Measurements from ENCODE around the gene VAMP3.
"Not testable (repeated sequence)": the region's sequence is repeated elsewhere in the genome, so short reads cannot be mapped to it uniquely, and the experiment has no call there.

Gene VAMP3

GRCh38 chr1:7789828-7790227 is 18.7 kb downstream of the VAMP3 start:
- Histone ChIP-seq H3K36me3 (ENCODE audit: control insufficient read depth in 1 of 2, insufficient read depth in 2 of 2, low read depth in 1 of 2, low read length in 2 of 2) (peaks cover 7 to 89% of the 10 kb centered on the region in 2 experiments), H2BK120ac (ENCODE audit: low read depth, low read length) (no peak overlapping the region), H2AK5ac (ENCODE audit: low read length, severe bottlenecking) (no peak overlapping the region), H3K27ac (ENCODE audit: low read length, poor library complexity, severe bottlenecking) (no peak overlapping the region), H3K27me3 (ENCODE audit: control insufficient read depth in 1 of 2, insufficient read depth in 1 of 2, low read length in 2 of 2) (no peaks in the 10 kb centered on the region), H4K91ac (ENCODE audit: low read length) (no peak overlapping the region), H2BK12ac (ENCODE audit: low read length in 2 of 2) (no peak overlapping the region), H4K8ac (ENCODE audit: low read length) (no peak overlapping the region), H3K9ac (ENCODE audit: low read length) (no peak overlapping the region), H3K23ac (ENCODE audit: low read length in 2 of 2) (no peak overlapping the region), H2AFZ (ENCODE audit: low read depth, low read length) (no peak overlapping the region), H3K14ac (ENCODE audit: low read length in 2 of 2) (no peak overlapping the region), H2BK15ac (ENCODE audit: low read depth, poor library complexity, severe bottlenecking) (no peak overlapping the region), H3K4ac (ENCODE audit: low read depth in 1 of 2, low read length in 2 of 2) (no peak overlapping the region), H3K79me1 (replicated peaks; ENCODE audit: low read length, poor library complexity, severe bottlenecking) (no peaks in the 10 kb centered on the region), H3K4me3 (ENCODE audit: insufficient read depth in 1 of 2, low read depth in 1 of 2, low read length in 2 of 2) (no peak overlapping the region), H2BK5ac (ENCODE audit: low read depth, low read length, poor library complexity, severe bottlenecking) (no peak overlapping the region), H3K18ac (ENCODE audit: low read depth in 1 of 2, low read length in 2 of 2) (no peak overlapping the region), H3K4me2 (ENCODE audit: low read length, poor library complexity, severe bottlenecking) (no peak overlapping the region), H3K4me1 (ENCODE audit: control insufficient read depth, insufficient read depth, low read depth, low read length) (no peaks in the 10 kb centered on the region), H3K9me3 (ENCODE audit: control insufficient read depth, low read length) (peaks cover 16% of the 10 kb centered on the region)
- no peak for DNase-seq
- 67% methylated on average over 3 of the region's 5 CpGs for WGBS

- H3K27ac ChIP-seq (ENCODE audit: low read length, poor library complexity, severe bottlenecking); H3K18ac ChIP-seq (ENCODE audit: low read depth in 1 of 2, low read length in 2 of 2); H3K4me1 ChIP-seq (ENCODE audit: control insufficient read depth, insufficient read depth, low read depth, low read length); H3K4ac ChIP-seq (ENCODE audit: low read depth in 1 of 2, low read length in 2 of 2); H2AK5ac ChIP-seq (ENCODE audit: low read length, severe bottlenecking); H2AFZ ChIP-seq (ENCODE audit: low read depth, low read length); DNase-seq; H3K4me3 ChIP-seq (ENCODE audit: insufficient read depth in 1 of 2, low read depth in 1 of 2, low read length in 2 of 2); H2BK15ac ChIP-seq (ENCODE audit: low read depth, poor library complexity, severe bottlenecking); H3K9ac ChIP-seq (ENCODE audit: low read length); H4K91ac ChIP-seq (ENCODE audit: low read length); H3K79me1 ChIP-seq (replicated peaks; ENCODE audit: low read length, poor library complexity, severe bottlenecking); H2BK120ac ChIP-seq (ENCODE audit: low read depth, low read length); H2BK12ac ChIP-seq (ENCODE audit: low read length in 2 of 2); H4K8ac ChIP-seq (ENCODE audit: low read length); H3K27me3 ChIP-seq (ENCODE audit: control insufficient read depth in 1 of 2, insufficient read depth in 1 of 2, low read length in 2 of 2); H2BK5ac ChIP-seq (ENCODE audit: low read depth, low read length, poor library complexity, severe bottlenecking); H3K14ac ChIP-seq (ENCODE audit: low read length in 2 of 2); H3K23ac ChIP-seq (ENCODE audit: low read length in 2 of 2); H3K4me2 ChIP-seq (ENCODE audit: low read length, poor library complexity, severe bottlenecking): not testable (repeated sequence)
- peaks cover 10 to 94% of the 10 kb centered on the region in 2 experiments for H3K36me3 ChIP-seq (ENCODE audit: control insufficient read depth in 1 of 2, insufficient read depth in 2 of 2, low read depth in 1 of 2, low read length in 2 of 2)
- H3K9me3 ChIP-seq (ENCODE audit: control insufficient read depth, low read length) = peaks cover 16% of the 10 kb centered on the region
- WGBS = 90% methylated on average over 3 of the region's 3 CpGs
These were observed 19.9 kb downstream of the VAMP3 start for GRCh38 chr1:7791027-7791426.

- Histone ChIP-seq H2BK5ac (ENCODE audit: low read depth, low read length, poor library complexity, severe bottlenecking) (no peak overlapping the region), H3K27me3 (ENCODE audit: control insufficient read depth in 1 of 2, insufficient read depth in 1 of 2, low read length in 2 of 2) (no peaks in the 10 kb centered on the region), H3K9me3 (ENCODE audit: control insufficient read depth, low read length) (peaks cover 9% of the 10 kb centered on the region), H3K18ac (ENCODE audit: low read depth in 1 of 2, low read length in 2 of 2) (no peak overlapping the region), H4K8ac (ENCODE audit: low read length) (no peak overlapping the region), H3K36me3 (ENCODE audit: control insufficient read depth in 1 of 2, insufficient read depth in 2 of 2, low read depth in 1 of 2, low read length in 2 of 2) (peaks cover 10 to 78% of the 10 kb centered on the region in 2 experiments), H3K4me1 (ENCODE audit: control insufficient read depth, insufficient read depth, low read depth, low read length) (no peaks in the 10 kb centered on the region), H4K91ac (ENCODE audit: low read length) (no peak overlapping the region), H3K4me3 (ENCODE audit: insufficient read depth in 1 of 2, low read depth in 1 of 2, low read length in 2 of 2) (no peak overlapping the region), H3K9ac (ENCODE audit: low read length) (no peak overlapping the region), H3K23ac (ENCODE audit: low read length in 2 of 2) (no peak overlapping the region), H3K79me1 (replicated peaks; ENCODE audit: low read length, poor library complexity, severe bottlenecking) (no peaks in the 10 kb centered on the region), H2BK15ac (ENCODE audit: low read depth, poor library complexity, severe bottlenecking) (no peak overlapping the region), H3K14ac (ENCODE audit: low read length in 2 of 2) (no peak overlapping the region), H3K4me2 (ENCODE audit: low read length, poor library complexity, severe bottlenecking) (no peak overlapping the region), H2BK12ac (ENCODE audit: low read length in 2 of 2) (no peak overlapping the region), H3K4ac (ENCODE audit: low read depth in 1 of 2, low read length in 2 of 2) (no peak overlapping the region), H3K27ac (ENCODE audit: low read length, poor library complexity, severe bottlenecking) (no peak overlapping the region), H2AFZ (ENCODE audit: low read depth, low read length) (no peak overlapping the region), H2AK5ac (ENCODE audit: low read length, severe bottlenecking) (no peak overlapping the region), H2BK120ac (ENCODE audit: low read depth, low read length) (no peak overlapping the region)
- WGBS = 84% methylated on average over 7 of the region's 12 CpGs
- no peak for DNase-seq
These were observed 24.3 kb downstream of the VAMP3 start for GRCh38 chr1:7795406-7795805.

- no peak overlapping the region for H2BK120ac ChIP-seq (ENCODE audit: low read depth, low read length)
- H4K91ac ChIP-seq (ENCODE audit: low read length) = no peak overlapping the region
- H3K9me3 ChIP-seq (ENCODE audit: control insufficient read depth, low read length) = no peaks in the 10 kb centered on the region
- H4K8ac ChIP-seq (ENCODE audit: low read length) = no peak overlapping the region
- no peak overlapping the region for H3K14ac ChIP-seq (ENCODE audit: low read length in 2 of 2)
- H2BK12ac ChIP-seq (ENCODE audit: low read length in 2 of 2) = no peak overlapping the region
- no peak overlapping the region for H2BK5ac ChIP-seq (ENCODE audit: low read depth, low read length, poor library complexity, severe bottlenecking)
- H3K4ac ChIP-seq (ENCODE audit: low read depth in 1 of 2, low read length in 2 of 2) = no peak overlapping the region
- H3K23ac ChIP-seq (ENCODE audit: low read length in 2 of 2) = no peak overlapping the region
- H3K79me1 ChIP-seq (replicated peaks; ENCODE audit: low read length, poor library complexity, severe bottlenecking) = no peaks in the 10 kb centered on the region
- DNase-seq = no peak
- WGBS = 90% methylated on average over 8 of the region's 9 CpGs
- peaks cover 2% of the 10 kb centered on the region for H3K4me1 ChIP-seq (ENCODE audit: control insufficient read depth, insufficient read depth, low read depth, low read length)
- no peak overlapping the region for H3K4me3 ChIP-seq (ENCODE audit: insufficient read depth in 1 of 2, low read depth in 1 of 2, low read length in 2 of 2)
- no peak overlapping the region for H3K4me2 ChIP-seq (ENCODE audit: low read length, poor library complexity, severe bottlenecking)
- no peaks in the 10 kb centered on the region for H3K27me3 ChIP-seq (ENCODE audit: control insufficient read depth in 1 of 2, insufficient read depth in 1 of 2, low read length in 2 of 2)
- H2BK15ac ChIP-seq (ENCODE audit: low read depth, poor library complexity, severe bottlenecking) = no peak overlapping the region
- no peak overlapping the region for H2AK5ac ChIP-seq (ENCODE audit: low read length, severe bottlenecking)
- peaks cover 7 to 91% of the 10 kb centered on the region in 2 experiments for H3K36me3 ChIP-seq (ENCODE audit: control insufficient read depth in 1 of 2, insufficient read depth in 2 of 2, low read depth in 1 of 2, low read length in 2 of 2)
- H3K18ac ChIP-seq (ENCODE audit: low read depth in 1 of 2, low read length in 2 of 2) = no peak overlapping the region
- H3K27ac ChIP-seq (ENCODE audit: low read length, poor library complexity, severe bottlenecking) = no peak overlapping the region
- H3K9ac ChIP-seq (ENCODE audit: low read length) = no peak overlapping the region
- no peak overlapping the region for H2AFZ ChIP-seq (ENCODE audit: low read depth, low read length)
These were observed 34.4 kb downstream of the VAMP3 start for GRCh38 chr1:7805460-7805859.
